Upper lobe of left lung (tissue), 4 donors: ENCODE results near the gene CHRDL2.

Experiments used
- EP300 ChIP-seq, 4 donors: sonication (generic); formaldehyde crosslinking; IDR thresholded peaks; one replicate each; pipeline ENCODE4 v1.5.1; 2017; ENCODE audit warnings: antibody characterized with exemption in 4 of 4, control low read depth in 2 of 4
- POLR2A ChIP-seq, 4 donors: fragments of 450-650 bp; IDR thresholded peaks; one replicate each; pipeline ENCODE4 v1.5.1; 2016 to 2017; ENCODE audit warnings: antibody characterized with exemption in 4 of 4, mild to moderate bottlenecking in 2 of 4
- POLR2AphosphoS5 ChIP-seq, 2 donors: sonication (generic); formaldehyde crosslinking; IDR thresholded peaks; one replicate each; pipeline ENCODE4 v1.5.1; 2017; ENCODE audit warnings: antibody characterized with exemption in 2 of 2
- TF ChIP-seq, protein P1 (sequence below), 6 experiments: fragments of 450-650 bp in 4 of 6; fragments of 200-600 bp in 2 of 6; sonication (generic) in 2 of 6; IDR thresholded peaks; one replicate each; pipeline ENCODE4 v1.5.1; 2016 to 2019; ENCODE audit warnings: antibody characterized with exemption in 6 of 6

DNA sequence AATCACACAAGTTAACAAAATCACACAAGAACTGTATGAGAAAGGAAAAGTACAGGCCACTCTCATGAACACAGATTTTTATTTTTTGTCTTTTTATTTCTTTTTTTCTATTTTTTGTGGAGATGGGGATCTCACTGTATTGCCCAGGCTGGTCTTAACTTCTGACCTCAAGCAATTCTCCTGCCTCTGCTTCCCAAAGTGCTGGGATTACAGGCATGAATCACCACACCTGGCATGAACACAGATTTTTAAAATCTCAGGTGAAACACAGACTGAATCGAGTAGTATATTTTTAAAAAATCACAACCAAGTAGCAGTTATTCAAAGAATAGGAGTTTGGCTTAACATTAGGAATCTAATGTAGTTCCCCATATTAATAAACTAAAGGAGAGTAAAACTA, 35.7 kb upstream of the CHRDL2 start:
- TF ChIP-seq, protein P1, sequence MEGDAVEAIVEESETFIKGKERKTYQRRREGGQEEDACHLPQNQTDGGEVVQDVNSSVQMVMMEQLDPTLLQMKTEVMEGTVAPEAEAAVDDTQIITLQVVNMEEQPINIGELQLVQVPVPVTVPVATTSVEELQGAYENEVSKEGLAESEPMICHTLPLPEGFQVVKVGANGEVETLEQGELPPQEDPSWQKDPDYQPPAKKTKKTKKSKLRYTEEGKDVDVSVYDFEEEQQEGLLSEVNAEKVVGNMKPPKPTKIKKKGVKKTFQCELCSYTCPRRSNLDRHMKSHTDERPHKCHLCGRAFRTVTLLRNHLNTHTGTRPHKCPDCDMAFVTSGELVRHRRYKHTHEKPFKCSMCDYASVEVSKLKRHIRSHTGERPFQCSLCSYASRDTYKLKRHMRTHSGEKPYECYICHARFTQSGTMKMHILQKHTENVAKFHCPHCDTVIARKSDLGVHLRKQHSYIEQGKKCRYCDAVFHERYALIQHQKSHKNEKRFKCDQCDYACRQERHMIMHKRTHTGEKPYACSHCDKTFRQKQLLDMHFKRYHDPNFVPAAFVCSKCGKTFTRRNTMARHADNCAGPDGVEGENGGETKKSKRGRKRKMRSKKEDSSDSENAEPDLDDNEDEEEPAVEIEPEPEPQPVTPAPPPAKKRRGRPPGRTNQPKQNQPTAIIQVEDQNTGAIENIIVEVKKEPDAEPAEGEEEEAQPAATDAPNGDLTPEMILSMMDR (IDR thresholded peaks at IDR 0.05): no peak
- TF ChIP-seq POLR2A (IDR thresholded peaks at IDR 0.05): no peak
- no peak for TF ChIP-seq POLR2AphosphoS5 (IDR thresholded peaks at IDR 0.05)
- no peak for TF ChIP-seq EP300 (IDR thresholded peaks at IDR 0.05)
